Activated CD4-positive, CD25-positive, alpha-beta regulatory T cell treated with anti-CD3 and anti-CD28 coated beads, Interleukin-2, amount 50 U/mL, for 72 hours (primary cell): ENCODE results near the gene USH1C.
A peak's percentile ranks its signal among the peaks of the same experiment; 100 is the strongest.

ENCODE experiments used
- DNase-seq: peaks from one replicate; pipeline ENCODE4 v3.0.0; 2021

The USH1C gene

DNA sequence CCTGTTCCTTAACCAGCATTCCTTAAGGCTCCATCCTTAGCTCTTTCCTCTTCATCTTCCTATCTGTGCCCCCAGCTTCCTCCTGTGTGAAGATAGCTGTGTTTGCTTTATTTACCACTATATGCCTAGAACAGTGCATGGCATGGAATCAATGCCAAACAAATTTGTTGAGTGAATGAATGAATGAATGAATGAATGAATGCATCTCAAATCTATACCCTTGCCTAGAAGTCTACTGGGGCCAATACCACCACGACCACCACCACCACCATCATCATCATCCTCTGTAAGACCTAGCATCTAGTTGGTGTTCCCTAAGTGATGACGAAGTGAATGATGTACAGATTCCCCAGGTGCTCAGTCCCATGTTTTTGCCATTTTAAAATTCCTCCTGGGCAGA lies 2.0 kb upstream of the USH1C start:
- no peak for DNase-seq

DNA sequence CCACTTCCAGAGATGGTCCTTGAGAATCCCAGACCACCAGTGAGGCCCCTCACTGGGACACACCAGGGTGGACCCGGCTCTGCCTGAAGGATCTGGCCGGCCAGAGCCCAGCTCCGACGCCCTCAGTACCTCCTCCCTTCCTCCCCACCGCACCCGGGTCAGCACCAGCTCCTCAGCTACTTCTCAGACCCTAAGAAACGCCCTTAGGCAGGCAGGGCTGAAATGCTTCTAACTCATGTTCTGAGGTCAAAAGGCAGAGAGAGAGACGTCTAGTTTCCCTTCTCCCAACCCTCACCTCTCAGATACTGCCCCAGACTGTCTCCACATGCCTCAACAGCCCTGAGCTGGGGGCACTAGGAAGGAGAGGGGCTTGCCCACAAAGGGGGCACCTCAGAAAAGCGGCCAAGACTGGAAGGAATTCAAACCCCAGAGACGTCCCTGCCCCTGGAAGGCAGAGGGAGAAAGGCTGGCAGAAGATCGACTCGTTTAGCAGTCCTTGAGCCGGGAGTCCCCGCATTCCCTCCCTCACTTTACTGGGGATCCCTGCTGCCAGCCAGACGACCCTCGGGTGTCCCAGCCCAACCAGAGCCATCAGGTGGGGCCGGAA lies 539 bp downstream of the USH1C start:
- DNase-seq = no peak

DNA sequence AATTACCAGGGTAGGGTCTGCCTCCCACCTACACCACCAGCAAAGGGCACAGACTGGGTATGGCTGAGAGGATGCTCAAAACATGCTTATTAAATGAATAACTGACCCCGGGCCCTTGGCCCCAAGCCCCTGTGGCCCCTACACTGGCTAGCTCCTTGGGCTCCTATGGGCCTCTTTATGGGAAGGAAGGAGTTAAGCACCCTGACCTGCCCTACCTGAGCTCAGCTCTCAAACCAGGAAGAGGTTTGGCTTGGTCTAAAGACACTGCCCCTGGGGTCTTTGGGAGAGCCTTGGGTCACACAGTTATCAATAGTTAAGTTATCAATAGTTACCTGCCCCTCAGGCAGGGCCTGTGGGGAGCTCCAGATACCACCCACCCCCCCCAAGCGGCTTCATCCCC lies 1.2 kb downstream of the USH1C start:
- DNase-seq = no peak

DNA sequence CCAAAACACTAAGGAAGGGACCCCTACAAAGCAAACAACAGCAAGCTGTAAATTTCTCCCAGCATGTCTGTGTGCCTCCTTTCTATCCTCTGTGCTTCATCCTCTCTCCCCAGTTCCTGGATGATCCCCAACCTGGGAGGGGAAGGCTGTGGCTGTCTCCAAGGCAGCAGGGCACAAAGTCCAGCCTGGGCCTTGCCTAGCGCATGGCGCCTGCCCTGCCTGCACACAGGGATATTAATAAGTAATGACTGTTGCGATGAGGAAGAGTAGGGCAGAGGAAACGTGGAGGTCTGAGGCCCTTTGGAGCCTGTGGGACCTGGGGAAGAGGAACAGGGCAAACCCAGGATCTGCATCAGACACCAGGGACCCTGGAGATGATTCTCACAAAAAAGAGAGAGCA lies 2.0 kb downstream of the USH1C start:
- DNase-seq = peak; percentile 24

DNA sequence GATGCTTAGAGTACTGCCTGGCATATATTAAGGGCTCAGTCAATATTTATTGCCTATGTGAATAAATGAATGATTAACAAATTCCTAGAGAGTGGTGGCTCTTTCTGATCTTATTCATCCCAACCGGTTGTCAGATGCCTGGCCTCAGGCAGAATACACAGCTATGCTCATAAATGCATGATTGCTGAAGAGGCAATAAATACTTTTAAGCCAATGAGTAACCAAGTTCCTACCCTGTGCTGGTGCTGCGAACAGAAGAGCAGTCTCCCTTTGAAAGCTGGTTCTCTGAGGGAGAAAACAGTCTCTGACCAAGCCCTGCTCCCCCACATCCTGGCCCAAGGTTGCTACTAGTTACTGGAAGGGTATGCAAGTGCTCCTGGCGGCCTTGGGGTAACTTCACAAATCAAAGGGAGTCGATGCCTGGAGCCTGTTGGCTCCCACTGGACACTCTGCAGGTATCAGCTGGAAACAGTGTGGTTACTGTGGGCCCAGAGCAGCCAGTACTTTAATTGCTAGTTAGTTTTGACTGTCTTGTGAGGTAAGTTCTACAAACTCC lies 2.8 kb downstream of the USH1C start:
- no peak for DNase-seq

DNA sequence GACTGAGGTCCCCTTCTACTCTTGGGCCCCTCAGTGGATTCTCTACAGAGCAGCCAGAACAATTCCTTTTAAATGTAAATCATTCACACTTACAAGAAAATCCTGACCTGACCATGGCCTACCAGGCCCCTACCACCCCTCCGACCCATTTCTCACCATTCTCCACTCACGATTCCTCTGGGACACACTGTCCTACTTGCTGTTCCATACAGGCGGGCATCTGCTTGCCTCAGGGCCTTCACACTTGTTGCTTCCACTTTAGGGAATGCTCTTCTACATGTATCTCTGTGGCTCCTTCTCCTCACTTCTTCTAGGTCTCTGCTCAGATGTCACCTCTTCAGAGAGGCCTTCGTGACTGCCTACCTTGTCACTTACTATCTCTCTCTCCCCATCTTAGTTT lies 3.4 kb downstream of the USH1C start:
- DNase-seq = no peak

DNA sequence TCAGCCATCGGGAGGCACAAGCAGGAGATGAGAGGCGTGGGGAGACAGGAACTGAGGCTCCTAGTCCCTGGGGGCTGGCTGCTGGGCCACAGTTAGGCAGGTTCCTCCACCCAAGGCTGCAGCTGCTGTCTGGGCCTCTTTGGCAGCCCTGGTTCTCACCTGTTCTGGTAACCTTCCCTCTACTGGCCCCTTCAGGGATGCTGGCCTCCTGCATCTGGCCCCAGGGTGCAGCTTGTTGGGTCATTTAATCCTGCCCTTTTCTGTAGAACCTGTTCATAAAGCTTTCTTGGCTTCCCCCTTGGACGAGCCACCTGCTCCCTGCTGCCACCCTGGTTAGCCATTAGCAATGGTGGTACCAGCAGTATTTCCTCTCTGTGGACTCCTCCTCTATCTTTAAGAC lies 5.5 kb downstream of the USH1C start:
- DNase-seq = no peak

DNA sequence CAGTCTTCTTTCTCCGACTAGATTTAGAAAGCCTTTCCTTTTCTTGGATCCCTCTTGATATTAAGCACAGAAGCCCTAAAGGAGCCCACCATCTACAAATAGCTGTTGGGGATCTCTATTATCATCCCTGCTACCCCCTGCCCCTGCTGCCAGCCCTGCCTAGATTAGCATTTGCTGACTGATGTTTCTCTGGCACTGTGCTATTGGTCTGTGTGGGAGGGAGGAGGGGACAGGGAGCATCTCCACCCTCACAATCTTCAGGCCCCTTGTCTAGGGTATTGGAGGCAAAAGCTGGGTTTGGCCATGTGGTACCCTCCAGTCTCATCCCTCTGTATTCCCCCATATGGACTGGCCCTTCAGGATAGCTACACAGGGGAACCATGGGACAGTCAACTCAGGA lies 6.2 kb downstream of the USH1C start:
- DNase-seq = no peak

DNA sequence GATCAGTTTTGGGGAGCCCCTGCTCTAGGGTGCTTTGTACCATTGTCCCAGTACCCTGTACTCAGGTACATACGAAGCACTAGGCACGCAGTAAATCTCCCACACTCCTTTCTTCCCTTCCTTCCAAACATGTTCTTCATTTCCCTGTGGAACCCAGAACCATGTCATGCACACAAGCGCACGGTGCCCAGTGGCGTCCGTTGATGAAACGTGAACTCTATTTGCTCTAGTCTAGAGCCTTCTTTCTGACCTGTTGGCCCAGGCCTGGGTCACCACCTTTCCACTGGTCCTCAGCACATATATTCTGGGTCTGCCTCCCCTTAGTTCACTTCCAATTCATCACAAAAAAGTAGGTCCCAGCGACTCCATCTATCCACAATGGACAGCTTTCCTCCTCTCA lies 7.0 kb downstream of the USH1C start:
- no peak for DNase-seq

DNA sequence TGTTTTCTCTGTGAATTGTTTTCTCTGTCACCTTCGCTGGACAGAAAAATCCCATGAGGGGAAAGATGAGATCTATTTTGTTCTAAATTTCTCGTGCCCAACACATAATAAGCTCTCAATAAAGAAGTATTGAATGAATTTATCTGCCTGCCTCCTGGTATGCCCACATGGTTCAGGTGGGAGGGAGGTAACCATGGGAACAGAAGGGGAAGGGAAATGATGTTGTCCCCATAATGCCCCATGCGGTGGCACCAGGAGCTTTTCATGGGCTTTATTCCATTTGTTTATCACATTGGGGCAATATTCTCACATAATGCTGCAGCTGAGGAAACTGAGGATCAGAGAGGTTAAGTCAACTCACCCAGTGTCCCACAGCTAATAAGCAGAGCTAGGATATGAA lies 8.7 kb downstream of the USH1C start:
- DNase-seq = no peak

DNA sequence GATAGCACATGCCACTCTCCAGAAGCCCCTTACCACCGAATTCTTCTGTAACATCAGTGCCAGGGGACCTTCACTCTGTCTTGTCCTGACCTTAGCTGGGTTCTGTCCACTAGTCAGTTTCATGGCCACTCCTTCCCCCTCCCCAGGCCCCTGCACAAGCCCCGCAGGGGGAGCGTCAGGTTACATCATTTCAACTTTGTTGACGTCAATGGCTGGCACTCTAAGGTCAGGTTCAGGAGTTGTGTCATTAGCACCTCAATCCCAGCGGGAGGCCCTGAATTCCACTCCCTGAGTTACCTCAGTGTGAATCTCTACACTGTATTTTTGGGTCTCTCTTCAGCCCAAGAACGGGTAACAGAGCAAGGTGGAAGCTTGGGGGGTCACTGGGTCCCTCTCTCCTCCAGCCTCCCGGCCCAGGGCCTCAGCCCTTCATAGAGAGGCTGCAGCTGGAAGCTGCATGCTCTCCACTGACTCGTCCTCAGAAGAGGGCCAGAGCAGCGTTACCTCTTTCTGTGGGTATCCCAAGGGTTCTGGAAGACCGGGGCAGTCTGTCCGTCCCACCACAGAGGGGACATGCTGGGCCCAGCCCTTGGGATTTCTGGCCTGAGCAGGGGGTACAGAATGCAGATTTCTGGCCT lies 10.3 kb downstream of the USH1C start:
- no peak for DNase-seq

DNA sequence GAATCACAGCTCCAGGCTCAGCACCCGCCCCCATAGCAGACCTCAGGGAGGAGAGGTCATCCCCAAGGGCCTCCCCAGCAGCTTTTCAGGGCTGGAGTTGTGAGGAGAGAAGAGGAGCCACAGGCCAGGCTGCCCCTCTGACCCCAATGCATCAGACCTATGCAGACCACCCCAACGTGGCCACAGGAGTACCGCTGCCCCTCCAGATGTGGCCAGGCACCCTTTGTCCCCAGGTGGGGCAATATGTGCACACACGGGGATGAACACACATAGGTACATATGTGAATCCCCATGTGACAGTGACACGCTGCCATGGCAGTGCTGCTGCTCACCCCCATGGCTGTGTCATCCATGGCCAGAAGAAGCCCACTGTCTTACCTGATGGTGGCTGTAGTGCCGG lies 10.9 kb downstream of the USH1C start:
- no peak for DNase-seq

DNA sequence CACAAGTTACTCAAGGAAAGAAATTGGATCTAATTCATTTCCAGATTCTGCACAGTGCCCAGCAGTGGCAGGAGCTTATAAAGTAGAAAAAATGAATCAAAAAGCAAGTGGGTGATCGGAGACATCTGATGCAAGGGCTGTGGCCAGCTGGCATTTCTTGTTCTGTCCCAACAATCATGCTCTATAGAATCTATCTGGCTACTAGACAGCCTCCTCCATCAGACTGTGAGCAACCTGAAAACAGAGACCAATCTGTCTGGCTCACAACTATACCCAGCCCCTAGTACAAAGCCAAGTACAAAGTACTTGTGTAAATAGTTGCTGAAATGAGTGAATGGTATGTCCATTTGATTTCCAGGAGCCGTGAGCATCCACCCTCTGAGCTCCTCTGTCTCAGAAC lies 11.4 kb downstream of the USH1C start:
- DNase-seq = no peak

DNA sequence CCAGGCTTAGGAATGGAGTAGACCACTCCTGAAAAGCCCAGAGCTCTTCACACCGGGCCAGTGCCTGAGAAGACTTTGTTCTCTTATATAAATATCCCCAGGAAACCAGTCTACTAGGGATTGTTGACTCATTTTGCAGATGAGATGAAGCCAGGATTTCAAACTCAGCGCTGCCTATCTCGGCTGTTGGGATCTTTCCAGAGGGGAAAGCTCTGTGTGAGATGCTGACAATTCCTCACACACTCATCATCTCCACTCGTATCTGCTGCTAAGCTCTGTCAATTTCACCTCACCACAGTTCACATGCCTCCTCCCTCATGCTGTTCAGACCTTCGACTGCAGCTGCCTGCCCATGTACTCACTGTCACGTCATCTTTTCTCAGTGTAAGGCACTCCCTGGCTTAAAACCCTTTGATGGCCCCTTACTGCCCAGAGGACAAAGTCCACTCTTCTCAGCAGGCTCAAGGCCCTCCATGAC lies 12.5 kb downstream of the USH1C start:
- DNase-seq = no peak

DNA sequence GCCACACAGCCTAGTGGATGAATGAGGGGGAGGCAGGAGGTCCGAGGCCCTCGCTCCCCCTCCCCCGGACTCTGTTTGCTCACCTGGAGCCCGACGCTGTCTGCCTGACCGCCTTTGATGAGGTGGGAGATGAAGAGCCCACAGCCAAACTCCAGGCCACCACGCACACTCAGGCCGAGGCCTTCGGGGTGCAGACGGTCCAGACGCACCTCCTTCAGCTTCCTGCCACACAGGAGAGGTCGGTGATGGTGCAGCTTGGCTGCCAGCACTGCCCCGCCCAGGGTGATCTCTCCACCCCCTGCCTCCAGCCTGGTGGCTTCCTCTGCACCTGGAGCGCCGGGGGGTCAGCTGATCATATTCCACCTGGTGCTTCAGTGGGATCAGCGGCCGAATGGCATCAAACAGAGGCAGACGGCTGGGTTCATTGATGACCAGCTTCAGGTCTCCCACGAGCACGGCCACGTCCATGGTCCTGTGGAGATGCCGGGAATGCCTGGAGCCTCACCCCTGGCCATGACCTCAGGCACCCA lies 13.1 kb downstream of the USH1C start:
- DNase-seq = no peak

DNA sequence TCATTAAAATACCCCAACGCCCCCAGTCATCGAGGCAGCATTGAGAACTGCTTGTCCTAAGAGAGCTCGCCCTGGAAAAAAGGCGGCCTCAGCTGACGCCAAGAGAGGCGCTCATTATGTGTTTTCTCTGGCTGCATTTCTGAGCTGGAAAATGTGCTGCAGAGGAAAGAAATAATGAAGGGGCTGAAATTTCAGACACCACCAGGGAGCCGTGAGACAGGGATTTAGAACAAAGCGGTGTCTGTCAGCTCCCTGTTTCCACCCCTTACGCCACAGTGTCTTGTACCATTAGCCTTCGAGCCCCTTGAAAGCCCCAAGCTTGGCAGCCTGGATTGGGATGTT lies 14.4 kb downstream of the USH1C start:
- DNase-seq = no peak

DNA sequence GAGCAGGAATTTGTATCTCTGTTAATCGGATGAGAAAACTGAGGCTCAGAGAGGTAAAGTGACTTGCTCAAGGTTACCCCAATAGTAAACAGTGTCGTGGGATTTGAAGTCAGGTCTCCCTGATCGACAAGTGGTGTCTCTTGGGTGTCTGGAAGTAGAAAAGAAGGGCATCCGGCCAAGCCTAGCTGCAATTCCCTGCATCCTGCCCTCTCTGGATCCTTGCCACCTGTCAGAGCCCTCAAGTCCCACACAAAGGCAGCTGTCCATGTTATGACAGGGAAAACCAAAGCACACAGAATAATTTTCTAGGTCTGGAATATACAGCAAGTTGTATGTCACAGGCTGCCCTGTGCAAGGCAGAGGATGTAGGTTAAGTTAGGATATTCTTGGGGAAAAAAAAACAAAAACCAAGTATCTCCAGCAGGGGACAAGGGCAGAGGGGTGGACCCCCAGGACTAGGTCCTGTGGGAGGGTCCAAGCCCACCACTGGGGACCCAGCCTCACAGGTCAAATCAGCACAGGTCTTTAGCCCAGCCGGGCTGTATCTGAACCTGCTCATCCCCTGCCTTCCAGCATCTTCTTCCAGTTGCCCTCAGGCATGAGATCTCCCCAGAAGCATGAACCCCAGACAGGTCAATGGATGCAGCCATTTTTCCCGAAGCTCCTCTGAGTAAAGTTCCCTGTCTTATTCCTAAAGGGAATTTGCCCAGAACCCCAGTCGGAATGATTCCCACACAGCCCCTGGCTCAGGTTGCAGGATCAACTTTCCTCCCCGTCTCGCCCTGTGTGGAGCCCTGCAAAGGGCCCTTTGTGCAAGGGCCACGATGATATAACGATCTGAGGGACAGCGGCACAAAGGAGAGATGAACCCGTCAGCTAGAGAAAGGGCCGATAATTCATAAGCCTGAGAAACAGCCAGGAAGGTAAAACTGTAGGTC lies 15.0 kb downstream of the USH1C start:
- no peak for DNase-seq

DNA sequence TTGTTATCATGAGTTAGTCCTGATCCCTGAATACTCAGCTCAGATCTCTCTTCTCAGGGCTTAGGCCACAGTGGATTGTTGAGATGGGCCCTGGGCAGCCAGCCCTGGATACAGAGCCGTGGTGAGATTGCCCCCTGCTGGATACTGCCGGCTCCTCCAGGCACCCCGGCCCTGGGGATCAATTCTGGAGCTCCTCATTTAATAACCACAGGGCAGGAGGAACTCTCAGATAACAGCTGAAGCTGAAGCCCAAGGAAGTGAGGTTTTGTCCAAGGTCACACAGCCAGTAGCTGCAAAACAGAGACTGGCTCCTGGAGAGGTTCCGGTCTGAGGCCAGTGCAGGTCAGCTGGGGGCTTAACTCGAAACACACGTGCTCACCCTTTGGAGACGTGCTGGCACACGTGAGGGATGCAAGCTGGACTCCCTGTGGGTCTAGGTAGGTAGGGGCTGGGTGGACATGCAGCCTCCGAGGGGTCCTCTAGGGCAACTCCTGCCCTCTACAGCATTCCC lies 16.0 kb downstream of the USH1C start:
- DNase-seq = peak; percentile 41

DNA sequence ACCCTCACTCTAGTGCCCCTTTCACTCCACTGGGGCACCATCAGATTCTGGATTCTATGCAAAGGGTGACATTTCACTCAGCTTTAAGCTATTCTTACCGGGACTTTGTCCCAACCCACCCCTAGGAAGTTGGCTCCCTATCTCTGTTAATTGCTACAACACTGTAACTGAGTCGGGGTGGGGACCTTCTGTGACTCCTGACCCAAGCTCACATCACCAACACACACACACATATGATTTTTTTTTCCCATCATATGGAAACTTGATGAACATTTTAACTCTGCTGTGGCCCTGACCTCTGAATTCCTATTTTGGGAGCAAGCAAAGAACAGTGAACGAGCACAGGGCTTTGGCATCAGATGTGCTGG lies 16.6 kb downstream of the USH1C start:
- no peak for DNase-seq

DNA sequence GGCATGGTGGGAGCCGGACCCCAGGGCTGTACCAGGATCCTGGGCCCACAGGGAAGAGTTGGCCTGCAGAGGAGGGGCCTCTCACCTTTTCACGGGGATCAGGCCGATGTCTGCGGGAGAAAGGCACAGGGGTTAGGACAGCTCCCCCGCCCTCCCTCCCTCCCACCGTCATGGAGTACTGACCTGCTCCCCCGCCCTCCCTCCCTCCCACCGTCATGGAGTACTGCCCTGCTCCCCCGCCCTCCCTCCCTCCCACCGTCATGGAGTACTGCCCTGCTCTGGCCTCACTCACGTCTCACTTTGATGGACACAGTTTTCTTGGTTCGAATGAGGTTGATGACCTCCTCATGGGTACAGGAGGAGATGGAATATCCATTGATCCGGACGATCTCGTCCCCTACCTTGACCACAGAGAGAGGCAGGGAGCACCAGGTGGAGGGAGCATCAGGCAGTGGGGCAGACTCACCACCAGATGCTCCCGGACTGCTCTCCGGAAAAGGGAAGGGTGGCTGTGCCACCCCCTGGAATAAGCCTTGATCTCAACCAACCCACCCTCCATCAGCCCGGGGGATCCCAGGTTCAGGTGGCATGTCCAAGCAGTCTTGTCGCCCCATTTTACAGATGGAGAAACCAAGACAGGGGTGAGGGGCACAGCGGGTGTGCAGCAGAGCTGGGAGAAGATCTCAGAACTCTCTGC lies 17.1 kb downstream of the USH1C start:
- DNase-seq = no peak

DNA sequence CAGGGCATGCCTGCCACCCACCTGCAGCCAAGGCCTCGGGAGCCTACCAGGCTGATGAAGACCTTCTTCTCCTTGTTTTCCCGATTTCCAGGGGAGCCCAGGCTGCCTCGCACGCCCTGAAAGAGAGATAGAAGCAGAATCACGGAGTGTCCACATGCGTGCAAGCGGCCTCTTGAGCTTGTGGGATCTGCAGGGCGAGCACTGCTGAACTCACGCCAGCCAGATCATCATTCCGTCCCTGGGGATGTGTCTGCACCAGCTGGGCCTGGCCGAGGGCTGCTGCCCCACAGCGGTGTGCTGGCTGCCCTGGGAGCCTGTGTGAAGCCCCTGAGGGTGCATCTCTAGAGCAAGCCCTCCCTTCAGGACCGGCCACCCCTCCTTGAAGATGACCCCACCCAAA lies 17.9 kb downstream of the USH1C start:
- DNase-seq = no peak

DNA sequence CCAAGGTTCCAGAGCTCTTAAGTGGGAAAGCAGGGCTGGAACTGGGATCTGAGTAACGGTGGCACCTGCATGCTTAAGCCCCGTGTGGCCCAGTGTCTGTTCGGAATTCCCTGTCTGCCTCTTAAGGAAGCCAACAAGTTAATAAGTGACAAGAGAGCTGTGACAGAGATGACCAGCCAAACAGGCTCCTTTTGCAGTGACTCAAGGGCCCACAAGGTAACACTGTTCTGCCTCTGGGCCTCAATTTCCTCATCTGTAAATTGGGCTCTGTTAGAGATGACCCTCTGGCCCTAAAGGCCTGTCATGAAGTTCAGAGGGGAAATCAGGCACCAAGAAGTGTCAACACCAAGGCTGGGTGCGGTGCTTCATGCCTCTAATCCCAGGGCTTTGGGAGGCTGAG lies 18.6 kb downstream of the USH1C start:
- no peak for DNase-seq

DNA sequence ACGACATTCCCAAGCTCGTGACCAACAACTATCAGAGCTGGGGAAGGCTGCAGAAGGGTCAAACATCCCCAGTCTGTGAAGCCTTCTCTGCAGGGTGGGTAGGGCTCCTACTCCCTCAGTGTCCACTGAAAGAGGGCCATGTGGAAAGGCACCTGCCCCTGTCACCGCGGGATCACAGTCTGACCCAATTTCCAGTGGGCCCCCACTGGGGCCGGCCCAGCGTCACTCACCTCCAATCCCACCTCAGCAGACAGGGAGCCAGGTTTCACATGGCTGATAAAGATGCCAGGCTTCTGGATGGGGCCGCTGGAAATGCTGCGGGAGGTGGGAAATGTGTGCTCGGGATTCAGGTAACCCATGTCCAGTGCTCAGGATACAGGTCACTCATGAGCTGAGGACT lies 20.0 kb downstream of the USH1C start:
- DNase-seq = no peak
